Effector memory CD8-positive, alpha-beta T cell (primary cell): ENCODE data around the gene TNFRSF18.

Experiments
- ATAC-seq: fragments of 150-1000 bp; cut with Tn5 transposase; replicated peaks from 2 replicates; pipeline ENCODE4 v1.10.0; 2021; ENCODE audit warnings: mild to moderate bottlenecking, moderate library complexity
- DNase-seq, 3 experiments: peaks; one replicate each; pipeline ENCODE4 v3.0.0; 2021
- H3K27ac Mint-ChIP-seq, 2 donors: one replicate each; pipeline ENCODE4 v1.8.0; 2022; ENCODE audit warnings: mild to moderate bottlenecking in 2 of 2, mixed read lengths in 2 of 2, moderate library complexity in 2 of 2
- H3K27me3 Mint-ChIP-seq, 2 donors: one replicate each; pipeline ENCODE4 v1.8.0; 2022; ENCODE audit warnings: mixed read lengths in 2 of 2
- H3K36me3 Mint-ChIP-seq: one replicate; pipeline ENCODE4 v1.8.0; 2022; ENCODE audit warnings: mild to moderate bottlenecking, moderate library complexity, mixed read lengths; ENCODE audit not compliant: insufficient read depth
- H3K4me1 Mint-ChIP-seq, 2 donors: one replicate each; pipeline ENCODE4 v1.8.0; 2022; ENCODE audit warnings: low read depth in 2 of 2, mixed read lengths in 2 of 2
- H3K4me3 Mint-ChIP-seq, 2 donors: one replicate each; pipeline ENCODE4 v1.8.0; 2022; ENCODE audit warnings: mild to moderate bottlenecking in 2 of 2, mixed read lengths in 2 of 2, moderate library complexity in 2 of 2
- H3K9me3 Mint-ChIP-seq, 2 donors: one replicate each; pipeline ENCODE4 v1.8.0; 2022; ENCODE audit warnings: mixed read lengths in 2 of 2

Gene TNFRSF18

GRCh38 chr1:1156140-1157032 lies 50.0 kb downstream of the TNFRSF18 start:
- ATAC-seq (no peak), DNase-seq (no peak)
- H3K36me3 Mint-ChIP-seq: peaks cover 9% of the 10 kb centered on the region
- peak overlapping the region; percentile 56 to 86 for H3K27ac Mint-ChIP-seq
- peaks cover 2 to 5% of the 10 kb centered on the region in 2 donors for H3K4me1 Mint-ChIP-seq
- peak overlapping the region; percentile 78 to 79 for H3K4me3 Mint-ChIP-seq
- H3K27me3 Mint-ChIP-seq: no peaks in the 10 kb centered on the region
- H3K9me3 Mint-ChIP-seq: peaks cover 11 to 20% of the 10 kb centered on the region in 2 donors

- peaks cover 9% of the 10 kb centered on the region for H3K36me3 Mint-ChIP-seq
- H3K4me3 Mint-ChIP-seq: no peak overlapping the region
- no peaks in the 10 kb centered on the region for H3K27me3 Mint-ChIP-seq
- DNase-seq (no peak), ATAC-seq (no peak)
- peaks cover 2 to 5% of the 10 kb centered on the region in 2 donors for H3K4me1 Mint-ChIP-seq
- H3K9me3 Mint-ChIP-seq: peaks cover 11 to 20% of the 10 kb centered on the region in 2 donors
- H3K27ac Mint-ChIP-seq: no peak overlapping the region
These were observed 51.1 kb downstream of the TNFRSF18 start for GRCh38 chr1:1155258-1155657.

DNA sequence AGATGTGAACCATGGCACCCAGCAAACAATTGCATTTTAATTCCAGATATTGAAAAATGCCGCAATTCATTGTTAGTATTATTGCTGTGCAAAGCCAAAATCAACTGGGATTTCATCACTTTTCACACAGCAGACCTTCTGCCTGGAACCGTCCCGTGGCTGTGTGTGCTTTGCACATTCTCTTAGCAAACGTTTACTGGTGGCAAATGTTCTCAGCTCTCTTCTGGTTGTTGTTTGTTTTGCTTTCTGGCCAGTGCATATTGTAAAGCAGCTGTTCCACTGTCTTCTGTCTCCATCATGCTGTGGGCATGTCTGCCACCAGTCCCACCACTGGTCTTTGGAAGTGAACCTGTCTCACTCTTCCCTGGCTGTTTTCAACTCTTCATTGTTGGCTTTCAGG lies 52.5 kb downstream of the TNFRSF18 start:
- H3K27me3 Mint-ChIP-seq: no peaks in the 10 kb centered on the region
- H3K27ac Mint-ChIP-seq: peak overlapping the region; percentile 67 to 85
- no peak for ATAC-seq
- peaks cover 11 to 20% of the 10 kb centered on the region in 2 donors for H3K9me3 Mint-ChIP-seq
- peaks cover 9% of the 10 kb centered on the region for H3K36me3 Mint-ChIP-seq
- peaks cover 2 to 5% of the 10 kb centered on the region in 2 donors for H3K4me1 Mint-ChIP-seq
- H3K4me3 Mint-ChIP-seq: no peak overlapping the region
- DNase-seq: no peak
